SH-SY5Y (cell line): Measurements from ENCODE around the gene AREL1.

ENCODE experiments used
- GATA2 ChIP-seq: IDR thresholded peaks from 2 replicates; pipeline ENCODE4 v1.6.1; 2011; ENCODE audit warnings: mild to moderate bottlenecking, low read depth, low read length
- GATA3 ChIP-seq: IDR thresholded peaks from 2 replicates; pipeline ENCODE4 v1.6.1; 2011; ENCODE audit warnings: low read depth, mild to moderate bottlenecking, low read length, moderate library complexity

GRCh38 chr14:74671789-74672188 is 41.1 kb downstream of the AREL1 start:
- TF ChIP-seq GATA2: no peak
- TF ChIP-seq GATA3: no peak
